NAMALWA (cell line): ENCODE measurements around the gene SKP1.

ENCODE experiments used
- DNase-seq: peaks from one replicate; pipeline ENCODE4 v3.0.0-alpha.2; 2015; ENCODE audit warnings: low spot score

Gene SKP1

GRCh38 chr5:134143944-134144941, 32.5 kb downstream of the SKP1 start:
- no peak for DNase-seq

GRCh38 chr5:134143431-134143830, 33.3 kb downstream of the SKP1 start:
- no peak for DNase-seq

- no peak for DNase-seq
Observed at GRCh38 chr5:134142806-134143205, 33.9 kb downstream of the SKP1 start.

- no peak for DNase-seq
Observed at GRCh38 chr5:134142052-134142451, 34.7 kb downstream of the SKP1 start.

GRCh38 chr5:134141331-134142050, 35.3 kb downstream of the SKP1 start:
- peak; percentile 43 for DNase-seq

GRCh38 chr5:134140530-134141201, 36.1 kb downstream of the SKP1 start:
- peak; percentile 82 for DNase-seq

GRCh38 chr5:134139891-134140469, 36.8 kb downstream of the SKP1 start:
- no peak for DNase-seq

- no peak for DNase-seq
Observed at GRCh38 chr5:134139377-134139851, 37.3 kb downstream of the SKP1 start.

GRCh38 chr5:134138416-134139376, 38.1 kb downstream of the SKP1 start:
- DNase-seq: no peak

GRCh38 chr5:134136771-134137170, 40.0 kb downstream of the SKP1 start:
- DNase-seq: no peak

- DNase-seq: no peak
Observed at GRCh38 chr5:134136221-134136631, 40.5 kb downstream of the SKP1 start.

- no peak for DNase-seq
Observed at GRCh38 chr5:134135091-134135655, 41.6 kb downstream of the SKP1 start.

GRCh38 chr5:134133995-134134541, 42.7 kb downstream of the SKP1 start:
- no peak for DNase-seq

- DNase-seq: no peak
Observed at GRCh38 chr5:134133188-134133994, 43.4 kb downstream of the SKP1 start.

GRCh38 chr5:134132372-134133187, 44.2 kb downstream of the SKP1 start:
- DNase-seq: no peak

GRCh38 chr5:134131578-134132350, 45.0 kb downstream of the SKP1 start:
- no peak for DNase-seq

- no peak for DNase-seq
Observed at GRCh38 chr5:134131165-134131564, 45.6 kb downstream of the SKP1 start.
